ACC112 (cell line): ENCODE measurements around the gene RXFP2.

Source experiments
- H2AFZ ChIP-seq: fragments of 200-600 bp; sonication (generic); one replicate; pipeline ENCODE4 v1.6.0; 2017; ENCODE audit warnings: antibody characterized with exemption, low read length; ENCODE audit not compliant: unreplicated experiment
- H3K27ac ChIP-seq: fragments of 200-600 bp; sonication (generic); 2 replicates; pipeline ENCODE4 v1.5.1; 2014; ENCODE audit warnings: low read depth, mild to moderate bottlenecking, antibody characterized with exemption, low read length, moderate library complexity
- H3K27me3 ChIP-seq: fragments of 200-600 bp; sonication (generic); 2 replicates; pipeline ENCODE4 v1.6.1; 2014; ENCODE audit warnings: mild to moderate bottlenecking, antibody characterized with exemption, low read length, moderate library complexity, mixed read lengths; ENCODE audit not compliant: insufficient read depth
- H3K36me3 ChIP-seq: fragments of 200-600 bp; sonication (generic); 2 replicates; pipeline ENCODE4 v1.6.1; 2016; ENCODE audit warnings: mild to moderate bottlenecking, antibody characterized with exemption, low read length, moderate library complexity, mixed read lengths; ENCODE audit not compliant: insufficient read depth
- H3K4me1 ChIP-seq: fragments of 200-600 bp; sonication (generic); one replicate; pipeline ENCODE4 v1.6.1; 2016; ENCODE audit warnings: low read length, mixed read lengths; ENCODE audit not compliant: insufficient read depth, unreplicated experiment, control insufficient read depth
- H3K4me3 ChIP-seq: fragments of 200-600 bp; sonication (generic); 2 replicates; pipeline ENCODE4 v1.5.1; 2014; ENCODE audit warnings: mild to moderate bottlenecking, low read depth, low read length
- H3K79me2 ChIP-seq: fragments of 200-600 bp; sonication (generic); one replicate; pipeline ENCODE4 v1.6.0; 2016; ENCODE audit warnings: low read length; ENCODE audit not compliant: control insufficient read depth, unreplicated experiment, insufficient read depth

The RXFP2 gene

DNA sequence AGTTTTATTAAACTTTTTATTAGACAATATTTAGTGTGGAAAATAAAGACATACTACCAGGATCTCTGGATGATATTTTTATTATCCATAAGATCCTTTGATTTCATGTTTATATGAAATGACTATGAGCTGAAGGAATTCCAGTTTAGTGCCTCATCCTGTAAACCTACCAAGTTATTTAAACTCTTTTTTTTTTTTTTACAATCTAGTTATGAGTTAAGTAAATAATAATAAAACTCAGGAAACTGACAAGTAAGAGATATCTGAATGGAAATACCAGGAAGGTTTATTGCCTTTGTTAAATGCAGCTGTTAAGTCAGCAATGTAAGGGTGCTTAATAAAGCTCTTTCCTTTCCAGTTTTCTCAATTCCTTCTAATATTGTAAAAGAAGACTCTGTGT lies 53.9 kb downstream of the RXFP2 start:
- no peaks in the 10 kb centered on the region for H3K36me3 ChIP-seq
- H3K27me3 ChIP-seq = no peaks in the 10 kb centered on the region
- H3K79me2 ChIP-seq = no peaks in the 10 kb centered on the region
- peaks cover 20% of the 10 kb centered on the region for H3K4me1 ChIP-seq
- peak overlapping the region; percentile 62 for H2AFZ ChIP-seq
- H3K27ac ChIP-seq = peak overlapping the region; percentile 71
- no peak overlapping the region for H3K4me3 ChIP-seq

DNA sequence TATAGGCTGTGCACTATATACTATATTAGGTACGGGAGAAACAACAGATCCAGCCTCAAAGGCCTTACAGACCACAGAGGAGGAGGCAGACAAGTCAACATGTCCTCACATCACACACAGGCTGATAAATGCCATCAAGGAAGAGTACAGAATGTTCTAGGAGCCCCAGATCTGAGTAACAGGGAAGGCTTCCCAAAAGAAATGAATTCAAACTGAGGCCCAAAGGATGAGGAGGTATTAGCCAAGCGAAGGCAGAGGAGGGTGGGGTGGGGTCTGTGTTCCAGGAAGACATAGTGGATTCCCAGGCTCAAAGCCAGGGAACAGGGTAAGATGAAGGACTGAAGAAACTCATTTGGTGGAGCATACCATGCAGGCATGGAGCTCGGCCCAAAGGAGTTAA lies 55.1 kb downstream of the RXFP2 start:
- Histone ChIP-seq H3K27me3 (no peaks in the 10 kb centered on the region), H3K36me3 (no peaks in the 10 kb centered on the region), H3K4me3 (no peak overlapping the region), H2AFZ (peak overlapping the region; percentile 9), H3K27ac (peak overlapping the region; percentile 71), H3K4me1 (peaks cover 20% of the 10 kb centered on the region), H3K79me2 (no peaks in the 10 kb centered on the region)

DNA sequence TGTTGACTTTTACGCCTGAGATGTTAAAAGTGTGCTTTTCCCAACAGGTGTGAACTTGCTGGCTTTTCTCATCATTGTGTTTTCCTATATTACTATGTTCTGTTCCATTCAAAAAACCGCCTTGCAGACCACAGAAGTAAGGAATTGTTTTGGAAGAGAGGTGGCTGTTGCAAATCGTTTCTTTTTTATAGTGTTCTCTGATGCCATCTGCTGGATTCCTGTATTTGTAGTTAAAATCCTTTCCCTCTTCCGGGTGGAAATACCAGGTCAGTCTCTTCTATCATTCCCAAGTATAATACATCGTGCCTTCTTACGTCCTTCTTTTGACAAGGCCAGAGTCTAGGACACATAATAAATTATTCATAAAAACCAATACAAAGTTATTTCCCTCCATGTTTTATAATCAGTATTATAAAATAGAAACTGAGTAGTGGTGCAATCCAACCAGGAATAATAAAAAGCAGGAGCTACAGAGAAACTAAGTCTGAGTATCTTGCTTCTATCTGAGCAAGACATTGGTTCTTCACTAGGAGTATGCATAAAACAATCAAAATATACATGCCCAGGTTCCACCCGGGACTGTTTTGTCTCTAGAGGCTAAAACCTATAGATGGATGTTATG lies 57.9 kb downstream of the RXFP2 start:
- Histone ChIP-seq H3K27me3 (no peaks in the 10 kb centered on the region), H3K27ac (no peak overlapping the region), H3K4me1 (peaks cover 20% of the 10 kb centered on the region), H3K36me3 (no peaks in the 10 kb centered on the region), H3K4me3 (no peak overlapping the region), H3K79me2 (no peaks in the 10 kb centered on the region), H2AFZ (peak overlapping the region; percentile 73)

GRCh38 chr13:31798189-31798588 lies 58.9 kb downstream of the RXFP2 start:
- no peaks in the 10 kb centered on the region for H3K27me3 ChIP-seq
- H3K79me2 ChIP-seq = no peaks in the 10 kb centered on the region
- no peak overlapping the region for H3K27ac ChIP-seq
- no peaks in the 10 kb centered on the region for H3K36me3 ChIP-seq
- peaks cover 14% of the 10 kb centered on the region for H3K4me1 ChIP-seq
- H3K4me3 ChIP-seq = no peak overlapping the region
- H2AFZ ChIP-seq = no peak overlapping the region

DNA sequence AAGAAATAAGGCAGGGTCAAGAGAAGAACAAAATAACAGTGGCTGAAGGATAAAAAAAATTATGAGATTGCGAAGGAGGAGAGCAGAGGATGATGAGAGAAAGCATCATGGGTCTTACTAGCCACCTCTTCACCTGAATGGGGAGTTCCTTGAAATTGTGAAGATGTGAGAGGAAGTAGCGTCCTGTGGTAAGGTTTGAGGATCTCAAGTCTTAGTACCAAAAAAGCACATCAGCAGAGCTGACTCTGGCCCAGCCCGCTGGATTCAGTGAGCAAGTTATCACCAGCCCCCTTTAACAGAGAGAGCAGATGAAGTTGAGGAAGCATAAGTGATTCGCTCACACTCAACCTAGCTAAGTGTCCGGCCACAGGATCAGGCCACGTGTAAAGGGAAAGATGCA lies 61.8 kb downstream of the RXFP2 start:
- H3K4me1 ChIP-seq = no peaks in the 10 kb centered on the region
- H3K27ac ChIP-seq = no peak overlapping the region
- no peak overlapping the region for H2AFZ ChIP-seq
- no peak overlapping the region for H3K4me3 ChIP-seq
- H3K36me3 ChIP-seq = no peaks in the 10 kb centered on the region
- no peaks in the 10 kb centered on the region for H3K27me3 ChIP-seq
- H3K79me2 ChIP-seq = no peaks in the 10 kb centered on the region

DNA sequence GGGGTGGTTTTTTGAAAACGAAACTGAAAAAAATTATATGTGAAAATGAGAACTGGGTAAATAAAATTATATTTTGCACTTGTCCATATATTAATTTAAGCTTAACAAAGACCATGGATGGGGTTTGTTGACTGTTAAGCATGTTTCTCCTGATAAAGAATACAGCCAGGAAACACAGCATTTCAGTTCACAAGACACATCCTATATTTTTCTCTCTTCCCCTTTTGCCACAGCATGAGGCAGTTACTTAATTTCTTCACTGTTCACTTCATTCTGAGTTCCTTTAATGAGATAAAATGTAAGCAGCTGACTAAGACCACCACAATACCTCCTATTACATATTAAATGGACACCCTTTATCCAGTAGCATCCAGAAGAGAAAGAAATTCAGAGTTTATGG lies 64.0 kb downstream of the RXFP2 start:
- Histone ChIP-seq H2AFZ (peak overlapping the region; percentile 80), H3K4me1 (no peaks in the 10 kb centered on the region), H3K27me3 (no peaks in the 10 kb centered on the region), H3K36me3 (no peaks in the 10 kb centered on the region), H3K27ac (no peak overlapping the region), H3K4me3 (no peak overlapping the region), H3K79me2 (no peaks in the 10 kb centered on the region)

DNA sequence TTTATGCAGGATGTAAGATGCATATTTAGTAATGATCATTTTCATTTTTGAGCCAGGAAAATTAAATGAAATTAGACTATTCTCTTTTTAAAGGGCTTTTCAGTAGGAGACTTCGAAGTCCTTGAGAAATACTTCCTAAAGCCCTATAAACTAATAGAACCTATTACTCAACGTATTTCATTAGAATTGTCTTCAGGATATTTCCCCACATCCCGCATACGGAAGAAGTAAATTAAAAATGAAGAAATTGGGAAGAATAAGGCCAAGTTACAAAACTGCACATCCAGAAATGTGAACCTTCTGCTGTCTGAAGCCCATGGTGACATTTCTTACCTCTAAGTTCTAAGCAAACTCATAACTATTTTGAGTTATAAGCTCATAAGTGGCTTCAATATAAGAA lies 66.5 kb downstream of the RXFP2 start:
- no peaks in the 10 kb centered on the region for H3K4me1 ChIP-seq
- H3K27ac ChIP-seq = no peak overlapping the region
- H2AFZ ChIP-seq = no peak overlapping the region
- H3K79me2 ChIP-seq = no peaks in the 10 kb centered on the region
- no peaks in the 10 kb centered on the region for H3K27me3 ChIP-seq
- no peaks in the 10 kb centered on the region for H3K36me3 ChIP-seq
- no peak overlapping the region for H3K4me3 ChIP-seq

- Histone ChIP-seq H3K4me3 (no peak overlapping the region), H3K36me3 (no peaks in the 10 kb centered on the region), H3K79me2 (no peaks in the 10 kb centered on the region), H2AFZ (no peak overlapping the region), H3K27me3 (no peaks in the 10 kb centered on the region), H3K27ac (no peak overlapping the region), H3K4me1 (no peaks in the 10 kb centered on the region)
Observed at GRCh38 chr13:31807090-31807541, 67.8 kb downstream of the RXFP2 start.

GRCh38 chr13:31814536-31814935 lies 75.2 kb downstream of the RXFP2 start:
- Histone ChIP-seq H3K79me2 (no peaks in the 10 kb centered on the region), H3K36me3 (no peaks in the 10 kb centered on the region), H3K4me1 (no peaks in the 10 kb centered on the region), H2AFZ (no peak overlapping the region), H3K27me3 (no peaks in the 10 kb centered on the region), H3K27ac (no peak overlapping the region), H3K4me3 (no peak overlapping the region)

DNA sequence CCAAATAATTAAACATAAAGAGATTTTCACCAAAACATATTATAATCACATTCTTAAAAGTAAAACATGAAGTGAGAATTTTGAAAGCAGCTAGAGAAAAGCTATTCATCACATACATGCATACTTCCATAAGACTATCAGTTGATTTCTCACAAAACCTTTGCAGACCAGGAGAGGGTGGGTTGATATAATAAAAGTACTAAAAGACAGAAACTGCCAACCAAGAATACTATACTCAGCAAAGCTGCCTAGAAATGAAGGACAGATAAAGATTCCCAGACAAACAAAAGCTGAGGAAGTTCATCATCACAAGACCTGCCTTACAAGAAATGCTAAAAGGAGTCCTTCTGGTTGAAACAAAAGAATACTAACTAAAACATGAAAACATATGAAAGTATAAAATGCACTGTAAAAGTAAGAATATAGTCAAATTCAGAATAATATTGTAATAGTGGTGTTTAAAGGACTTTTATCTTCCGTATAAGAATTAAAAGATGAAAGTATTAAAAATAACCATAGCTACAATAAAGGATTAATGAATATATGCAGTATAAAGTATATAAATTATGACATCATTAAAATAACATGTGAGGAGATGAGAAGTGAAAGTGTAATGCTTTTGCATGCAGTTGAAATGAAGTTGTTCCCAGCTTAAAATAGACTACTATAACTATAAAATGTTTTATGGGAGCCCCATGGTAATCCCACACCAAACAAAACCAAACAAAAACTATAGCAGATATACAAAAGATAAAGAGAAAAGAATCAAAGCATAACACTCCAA lies 76.2 kb downstream of the RXFP2 start:
- no peaks in the 10 kb centered on the region for H3K79me2 ChIP-seq
- H3K27ac ChIP-seq = no peak overlapping the region
- no peaks in the 10 kb centered on the region for H3K36me3 ChIP-seq
- no peak overlapping the region for H2AFZ ChIP-seq
- no peak overlapping the region for H3K4me3 ChIP-seq
- no peaks in the 10 kb centered on the region for H3K4me1 ChIP-seq
- H3K27me3 ChIP-seq = no peaks in the 10 kb centered on the region

DNA sequence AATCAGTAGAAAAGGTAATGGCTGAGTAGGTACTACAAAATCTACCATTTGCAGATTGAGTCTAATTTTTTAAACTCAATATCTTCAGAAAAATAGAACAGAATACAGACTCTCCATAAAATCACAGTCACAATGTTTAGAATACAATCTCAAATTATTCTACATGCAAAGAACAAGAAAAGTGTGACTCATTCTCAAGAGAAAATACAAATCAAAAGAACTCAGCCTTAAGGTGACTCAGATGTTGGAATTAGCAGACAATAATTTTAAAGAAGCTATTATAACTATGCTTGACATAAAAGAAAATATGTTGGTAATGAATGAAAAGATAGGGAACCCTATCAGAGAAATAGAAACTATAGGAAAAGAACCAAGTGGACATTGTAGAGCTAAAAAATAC lies 78.9 kb downstream of the RXFP2 start:
- Histone ChIP-seq H3K36me3 (no peaks in the 10 kb centered on the region), H3K4me1 (no peaks in the 10 kb centered on the region), H3K79me2 (no peaks in the 10 kb centered on the region), H3K27me3 (no peaks in the 10 kb centered on the region), H2AFZ (no peak overlapping the region), H3K4me3 (no peak overlapping the region), H3K27ac (no peak overlapping the region)
